ENCODE measurements around the gene CMTM8.

Gene CMTM8

DNA sequence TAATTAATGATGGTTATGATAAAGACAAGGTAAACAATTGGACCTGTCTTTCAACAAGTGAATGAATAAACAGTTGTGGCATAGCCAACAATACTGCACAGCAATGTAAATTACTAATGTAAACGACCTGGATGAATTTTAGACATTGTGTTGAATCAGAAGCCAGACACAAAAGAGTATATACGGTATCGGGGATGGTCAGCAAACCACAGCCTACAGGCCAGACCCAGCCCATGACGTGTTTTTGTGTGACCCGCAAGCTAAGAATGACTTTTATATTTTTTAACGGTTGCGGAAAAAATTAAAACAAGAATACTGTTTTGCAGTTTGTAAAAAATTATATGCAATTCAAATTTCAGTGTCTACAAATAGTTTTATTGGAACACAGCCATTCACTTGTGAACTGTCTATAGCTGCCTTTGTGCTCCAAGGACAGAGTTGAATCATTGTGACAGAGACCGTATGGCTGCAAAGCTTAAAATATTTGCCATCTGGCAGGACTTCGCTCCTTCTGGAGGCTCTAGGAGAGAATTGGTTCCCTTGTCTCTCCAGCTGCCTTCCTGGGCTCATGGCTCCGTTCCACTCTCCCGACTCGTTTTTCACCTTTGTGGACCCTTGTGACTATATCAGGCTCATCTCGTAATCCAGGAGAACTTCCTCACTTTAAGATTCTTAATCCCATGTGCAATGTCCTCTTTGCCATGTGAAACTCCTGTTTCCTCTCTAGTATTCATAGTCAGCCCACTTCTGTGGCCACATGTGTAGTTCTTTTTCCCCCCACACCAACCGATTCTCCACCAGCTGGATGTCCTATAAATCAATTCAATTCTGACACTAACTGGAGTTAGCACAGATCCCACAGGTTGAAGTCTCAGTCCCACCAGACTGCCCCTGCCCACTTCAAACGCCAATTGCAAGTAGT lies 72.7 kb downstream of the CMTM8 start:
- TF ChIP-seq, protein P1, sequence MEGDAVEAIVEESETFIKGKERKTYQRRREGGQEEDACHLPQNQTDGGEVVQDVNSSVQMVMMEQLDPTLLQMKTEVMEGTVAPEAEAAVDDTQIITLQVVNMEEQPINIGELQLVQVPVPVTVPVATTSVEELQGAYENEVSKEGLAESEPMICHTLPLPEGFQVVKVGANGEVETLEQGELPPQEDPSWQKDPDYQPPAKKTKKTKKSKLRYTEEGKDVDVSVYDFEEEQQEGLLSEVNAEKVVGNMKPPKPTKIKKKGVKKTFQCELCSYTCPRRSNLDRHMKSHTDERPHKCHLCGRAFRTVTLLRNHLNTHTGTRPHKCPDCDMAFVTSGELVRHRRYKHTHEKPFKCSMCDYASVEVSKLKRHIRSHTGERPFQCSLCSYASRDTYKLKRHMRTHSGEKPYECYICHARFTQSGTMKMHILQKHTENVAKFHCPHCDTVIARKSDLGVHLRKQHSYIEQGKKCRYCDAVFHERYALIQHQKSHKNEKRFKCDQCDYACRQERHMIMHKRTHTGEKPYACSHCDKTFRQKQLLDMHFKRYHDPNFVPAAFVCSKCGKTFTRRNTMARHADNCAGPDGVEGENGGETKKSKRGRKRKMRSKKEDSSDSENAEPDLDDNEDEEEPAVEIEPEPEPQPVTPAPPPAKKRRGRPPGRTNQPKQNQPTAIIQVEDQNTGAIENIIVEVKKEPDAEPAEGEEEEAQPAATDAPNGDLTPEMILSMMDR (IDR thresholded peaks at IDR 0.05), result no peak
- Histone ChIP-seq H3K4me3 (no peak overlapping the region), H3K27ac (no peak overlapping the region)
- no peak for DNase-seq (ENCODE audit: low spot score)

DNA sequence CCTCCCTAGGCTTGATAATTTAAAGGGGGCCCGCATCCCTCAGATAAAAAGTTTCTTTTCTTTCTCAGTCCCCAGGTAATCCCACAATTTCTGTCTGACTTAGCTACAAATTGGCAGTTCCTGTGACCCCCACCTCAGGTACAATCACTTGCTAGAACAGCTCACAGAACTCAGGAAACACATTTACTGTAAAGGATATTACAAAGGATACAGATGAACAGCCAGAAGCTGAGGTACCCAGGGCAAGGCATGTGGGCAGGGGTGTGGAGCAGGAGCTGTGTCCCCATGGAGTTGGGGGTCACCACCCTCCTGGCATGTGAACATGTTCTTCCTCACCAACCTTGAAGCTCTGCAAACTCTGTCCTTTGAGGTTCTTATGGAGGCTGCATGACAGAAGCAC lies 73.8 kb downstream of the CMTM8 start:
- H3K4me3 ChIP-seq, result no peak overlapping the region
- no peak for DNase-seq (ENCODE audit: low spot score)
- H3K27ac ChIP-seq, result no peak overlapping the region
- TF ChIP-seq, protein P1 (IDR thresholded peaks at IDR 0.05), result no peak

DNA sequence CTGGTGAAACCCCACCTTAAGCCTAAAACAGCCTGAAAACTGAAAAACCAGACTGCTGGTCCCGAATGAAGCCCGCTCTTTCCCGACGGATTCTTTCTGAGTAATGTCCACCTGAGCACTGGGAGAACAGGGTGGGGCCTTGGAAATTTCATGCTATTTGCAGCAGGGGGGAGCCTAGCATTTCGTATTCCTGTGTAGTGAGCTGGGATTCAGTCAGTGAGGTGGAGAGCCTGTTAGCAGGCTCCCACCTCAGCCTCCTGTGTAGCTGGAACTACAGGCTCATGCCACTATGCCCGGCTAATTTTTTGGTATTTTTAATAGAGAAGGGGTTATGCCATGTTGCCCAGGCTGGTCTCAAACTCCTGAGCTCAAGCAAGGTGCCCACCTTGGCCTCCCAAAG lies 74.7 kb downstream of the CMTM8 start:
- no peak for DNase-seq (ENCODE audit: low spot score)
- H3K4me3 ChIP-seq, result no peak overlapping the region
- TF ChIP-seq, protein P1 (IDR thresholded peaks at IDR 0.05), result no peak
- H3K27ac ChIP-seq, result no peak overlapping the region

DNA sequence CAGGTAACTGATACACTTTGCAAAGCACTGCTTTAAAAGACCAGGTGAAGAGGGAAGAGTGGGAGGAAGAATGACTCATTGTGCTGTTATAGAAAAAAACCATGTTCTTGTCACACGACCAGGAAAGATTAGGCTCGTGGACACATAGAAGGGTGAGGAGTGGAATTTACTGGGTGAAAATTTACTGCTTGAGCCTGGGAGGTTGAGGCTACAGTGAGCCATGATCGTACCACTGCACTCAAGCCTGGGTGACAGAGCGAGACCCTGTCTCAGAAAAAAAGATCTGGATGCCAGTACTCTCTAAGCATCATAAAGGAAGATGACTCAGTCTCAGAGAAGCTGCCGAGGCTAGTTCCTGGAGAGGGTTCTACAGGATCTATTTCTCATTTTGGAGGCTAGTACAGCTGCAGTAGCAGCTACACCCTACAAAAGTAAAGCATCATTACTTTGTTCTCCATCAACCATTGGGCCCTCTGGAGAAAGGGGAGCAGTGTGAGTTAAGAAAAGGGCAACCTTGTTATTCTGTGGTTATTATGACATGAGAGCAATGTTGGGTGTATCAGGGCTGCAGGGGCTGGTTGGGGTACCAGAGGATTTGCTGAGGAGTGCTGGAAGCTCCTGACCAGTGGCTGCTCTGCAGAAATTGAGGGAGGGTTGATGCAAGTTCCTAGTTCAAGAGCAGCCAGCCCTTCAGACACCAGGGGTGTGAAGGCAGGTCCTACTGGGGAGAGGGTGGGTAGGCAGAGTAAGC lies 75.4 kb downstream of the CMTM8 start:
- no peak for DNase-seq (ENCODE audit: low spot score)
- Histone ChIP-seq H3K4me3 (no peak overlapping the region), H3K27ac (no peak overlapping the region)
- TF ChIP-seq, protein P1 (IDR thresholded peaks at IDR 0.05), result no peak

DNA sequence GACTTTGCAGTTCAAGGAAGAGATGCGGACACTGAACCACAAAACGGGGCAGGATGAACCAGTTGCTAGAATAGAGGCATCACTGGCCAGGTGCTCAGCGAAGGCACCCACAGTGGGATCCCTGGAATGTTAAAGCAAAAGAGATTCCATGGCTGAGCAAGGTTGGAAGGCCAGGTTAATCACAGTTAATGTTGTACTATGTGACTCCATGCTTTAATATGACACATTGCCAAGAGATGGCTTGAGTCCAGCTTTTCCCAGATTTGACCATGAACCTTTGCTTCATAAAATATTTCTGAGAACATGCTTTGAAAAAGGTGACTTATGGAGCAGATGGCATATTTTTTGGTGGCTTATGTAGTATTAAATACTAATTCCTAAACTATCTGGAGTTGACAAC lies 77.0 kb downstream of the CMTM8 start:
- no peak overlapping the region for H3K27ac ChIP-seq
- TF ChIP-seq, protein P1 (IDR thresholded peaks at IDR 0.05), result no peak
- no peak overlapping the region for H3K4me3 ChIP-seq
- no peak for DNase-seq (ENCODE audit: low spot score)

DNA sequence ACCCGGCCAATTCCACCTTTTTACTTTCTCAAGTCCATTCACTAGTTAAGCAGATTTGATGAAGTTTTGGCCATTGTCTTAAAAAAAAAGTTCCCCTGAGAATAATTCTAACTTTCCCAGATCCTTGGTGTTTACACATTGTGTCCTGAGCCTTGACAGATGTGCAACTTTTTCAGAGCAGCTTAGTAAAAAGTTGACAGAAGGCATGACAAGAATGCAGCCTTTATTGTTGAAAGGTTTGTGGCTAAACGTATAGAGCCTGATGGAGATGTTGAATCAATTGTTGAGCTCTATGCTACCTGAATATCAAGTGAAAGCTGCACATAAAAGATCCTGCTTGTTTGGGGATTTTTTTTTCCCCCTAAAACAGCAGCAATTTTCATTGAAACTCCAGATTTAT lies 77.8 kb downstream of the CMTM8 start:
- no peak for DNase-seq (ENCODE audit: low spot score)
- TF ChIP-seq, protein P1 (IDR thresholded peaks at IDR 0.05), result no peak
- no peak overlapping the region for H3K4me3 ChIP-seq
- no peak overlapping the region for H3K27ac ChIP-seq

Measured in coronary artery (tissue), 2 donors.